Measurements from ENCODE around the gene SSPN.

The SSPN gene, protein sequence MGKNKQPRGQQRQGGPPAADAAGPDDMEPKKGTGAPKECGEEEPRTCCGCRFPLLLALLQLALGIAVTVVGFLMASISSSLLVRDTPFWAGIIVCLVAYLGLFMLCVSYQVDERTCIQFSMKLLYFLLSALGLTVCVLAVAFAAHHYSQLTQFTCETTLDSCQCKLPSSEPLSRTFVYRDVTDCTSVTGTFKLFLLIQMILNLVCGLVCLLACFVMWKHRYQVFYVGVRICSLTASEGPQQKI

GRCh38 chr12:26195250-26195640, at the start of gene SSPN:
SSPN (plus strand) TSS chr12:26195573; CDS start chr12:26195673, 100 bp downstream.
- DNase-seq (ENCODE audit: low read depth, low spot score) = no peak

DNA sequence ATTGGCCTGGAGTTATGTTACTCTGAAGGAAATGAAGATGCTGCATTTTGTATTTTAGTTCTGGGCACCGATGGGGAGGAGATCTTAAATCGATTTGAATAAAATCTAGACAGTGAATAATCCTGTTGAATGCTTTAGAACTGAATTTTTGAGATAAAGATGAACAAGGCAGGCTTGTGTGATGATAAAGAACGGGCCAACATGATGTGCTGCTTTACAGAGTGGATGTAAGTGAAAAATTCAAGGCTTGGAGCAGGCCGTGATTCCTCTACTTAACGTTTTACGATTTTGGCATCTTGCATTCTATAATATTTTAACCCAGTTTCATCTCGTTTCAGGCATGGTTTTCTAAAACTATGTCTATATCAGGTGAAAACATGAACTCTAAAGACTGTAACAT, 47.1 kb upstream of the SSPN start:
- DNase-seq (ENCODE audit: low read depth, low spot score) = no peak

- DNase-seq (ENCODE audit: low read depth, low spot score) = no peak
Observed at GRCh38 chr12:26149968-26150500, 45.3 kb upstream of the SSPN start.

DNA sequence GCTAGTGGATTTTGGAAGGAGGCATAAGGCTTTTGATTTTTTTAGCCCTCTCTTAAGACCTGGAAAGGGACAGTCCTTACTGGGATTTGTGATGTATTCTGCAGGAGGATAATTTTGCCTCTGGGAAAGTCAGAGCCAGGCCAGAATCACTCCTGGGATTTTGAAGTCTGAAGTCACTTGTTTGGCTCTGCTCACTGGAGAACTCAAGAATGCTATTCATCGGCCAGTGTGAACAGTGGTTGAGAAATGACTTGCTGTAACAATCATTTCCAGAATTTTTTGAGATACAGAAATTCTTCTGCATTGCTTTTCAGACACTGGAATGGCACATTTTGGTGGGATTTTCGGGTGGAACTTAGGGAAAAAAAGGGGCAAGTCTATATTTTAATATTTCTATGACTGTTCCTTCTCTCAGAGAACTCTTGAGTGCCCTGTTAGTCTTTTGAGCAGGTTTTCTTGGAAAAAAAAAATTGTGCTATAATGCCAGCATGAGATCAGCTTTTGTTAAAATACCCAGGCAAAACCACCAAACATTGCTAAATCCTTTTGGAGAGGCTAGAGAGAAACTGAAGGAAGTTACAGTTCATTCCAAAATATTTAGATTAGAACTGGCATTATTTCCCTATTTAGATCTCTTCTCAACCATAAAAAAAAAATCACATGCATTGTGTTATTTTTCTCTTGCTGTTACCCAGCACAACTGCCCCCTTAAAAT, 44.5 kb upstream of the SSPN start:
- DNase-seq (ENCODE audit: low read depth, low spot score) = no peak

DNA sequence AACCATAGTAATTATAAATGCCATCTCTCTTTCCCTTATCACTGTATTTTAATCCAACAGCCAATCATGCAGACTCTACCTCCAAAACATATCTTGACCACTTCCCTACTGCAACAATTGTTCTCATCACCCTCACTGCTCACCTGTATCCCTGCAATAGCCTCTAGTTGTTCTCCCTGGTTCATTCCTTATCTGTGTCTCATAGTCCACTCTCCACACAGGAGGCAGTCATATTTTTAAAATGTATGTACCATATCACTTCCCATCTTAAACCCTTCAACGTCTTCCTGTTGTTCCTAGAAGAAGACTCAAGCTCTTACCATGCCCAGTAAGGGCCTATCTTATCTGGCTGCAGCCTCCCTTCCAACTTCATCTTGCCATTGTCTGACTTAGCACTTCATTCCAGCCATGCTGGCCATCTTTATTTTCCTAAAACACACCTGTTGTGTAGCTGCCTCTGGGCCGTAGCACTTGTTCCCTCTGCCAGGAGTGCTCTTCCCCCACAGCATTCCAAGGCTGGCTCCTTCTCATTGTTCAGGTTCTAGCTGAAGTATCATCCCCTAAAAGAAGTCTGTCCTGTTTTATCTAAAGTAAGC, 42.8 kb upstream of the SSPN start:
- DNase-seq (ENCODE audit: low read depth, low spot score) = no peak

GRCh38 chr12:26153421-26154154, 41.8 kb upstream of the SSPN start:
- DNase-seq (ENCODE audit: low read depth, low spot score) = no peak

DNA sequence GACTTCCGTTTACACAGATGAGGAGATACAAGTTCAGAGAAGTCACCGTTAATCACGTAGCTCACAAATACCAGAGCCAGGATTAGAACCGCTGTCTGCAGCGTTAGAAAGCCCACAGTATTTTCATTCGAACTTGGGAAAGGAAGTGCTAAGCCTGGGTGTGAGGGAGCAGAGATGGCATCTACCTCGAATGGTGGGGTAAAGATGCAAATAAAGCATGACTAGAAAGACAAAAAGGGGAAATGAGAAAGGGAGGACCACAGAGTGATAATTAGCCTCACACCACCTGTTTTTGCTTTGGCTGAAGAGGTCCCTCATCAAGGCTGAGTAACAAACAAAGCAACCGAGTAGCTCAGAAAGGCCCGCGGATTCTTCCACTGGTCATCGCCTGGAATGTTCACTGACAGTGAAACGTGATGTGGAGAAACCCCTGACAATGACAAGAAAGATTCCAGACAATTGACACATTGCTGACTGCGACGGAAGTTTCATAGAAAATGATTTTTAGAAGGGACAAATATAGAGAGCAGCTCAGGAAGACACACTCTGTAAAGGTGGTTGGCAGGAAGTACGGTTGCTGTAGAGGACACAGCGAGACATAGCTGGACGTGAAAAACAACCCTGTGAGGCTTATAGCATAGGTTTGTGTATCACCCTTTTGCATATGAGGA, 39.0 kb upstream of the SSPN start:
- no peak for DNase-seq (ENCODE audit: low read depth, low spot score)

DNA sequence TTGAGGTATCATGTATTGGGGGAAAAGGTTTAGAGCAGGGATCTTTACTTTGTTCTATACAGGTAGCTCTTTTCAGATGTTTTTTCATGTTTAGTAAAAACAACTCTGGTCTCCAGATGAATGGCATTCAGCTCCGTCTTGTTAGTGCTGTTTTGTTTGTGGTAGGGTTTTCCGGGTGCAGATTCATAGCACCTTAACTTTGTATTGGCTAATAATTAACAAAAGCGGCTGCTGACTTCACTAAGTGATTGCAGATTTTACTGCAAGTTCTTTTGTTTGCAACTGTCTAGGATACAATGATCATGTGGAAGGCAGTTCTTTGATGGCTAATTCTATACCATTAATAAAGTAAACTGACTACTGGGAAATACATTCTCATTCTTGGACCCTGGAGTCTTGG, 38.4 kb upstream of the SSPN start:
- DNase-seq (ENCODE audit: low read depth, low spot score) = no peak

DNA sequence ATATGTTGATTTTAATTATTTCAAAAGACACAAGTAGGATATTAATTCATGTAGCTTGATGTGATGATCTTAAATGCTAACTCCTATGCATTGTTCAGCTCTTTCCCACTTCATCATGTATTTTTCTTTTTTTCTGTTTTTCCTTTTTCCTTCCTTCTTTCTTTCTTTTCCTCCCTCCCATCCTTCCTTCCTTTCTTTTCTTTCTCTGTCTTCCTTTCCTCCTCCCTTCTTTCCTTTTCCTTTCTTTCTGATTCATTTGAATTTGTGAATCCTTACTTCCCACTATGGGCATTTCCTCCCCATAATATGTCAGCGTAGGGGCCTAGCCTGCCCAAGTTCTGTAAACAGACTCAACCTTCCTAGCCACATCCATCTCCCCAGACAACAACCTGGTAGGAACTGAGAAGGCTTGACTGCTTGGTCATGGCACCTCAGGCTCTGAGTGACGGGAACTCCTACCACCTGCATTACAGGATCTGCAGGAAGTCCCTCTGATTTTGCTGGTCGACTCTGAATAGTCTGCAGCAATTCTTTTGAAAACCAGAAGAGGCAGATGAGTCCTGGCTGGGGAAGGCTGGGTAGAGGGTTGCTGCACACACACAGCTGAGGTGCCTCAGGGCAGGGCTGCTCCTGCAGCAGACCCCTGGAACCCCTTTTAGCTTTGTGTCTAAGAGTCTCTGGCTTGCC, 37.2 kb upstream of the SSPN start:
- peak; percentile 25 for DNase-seq (ENCODE audit: low read depth, low spot score)

DNA sequence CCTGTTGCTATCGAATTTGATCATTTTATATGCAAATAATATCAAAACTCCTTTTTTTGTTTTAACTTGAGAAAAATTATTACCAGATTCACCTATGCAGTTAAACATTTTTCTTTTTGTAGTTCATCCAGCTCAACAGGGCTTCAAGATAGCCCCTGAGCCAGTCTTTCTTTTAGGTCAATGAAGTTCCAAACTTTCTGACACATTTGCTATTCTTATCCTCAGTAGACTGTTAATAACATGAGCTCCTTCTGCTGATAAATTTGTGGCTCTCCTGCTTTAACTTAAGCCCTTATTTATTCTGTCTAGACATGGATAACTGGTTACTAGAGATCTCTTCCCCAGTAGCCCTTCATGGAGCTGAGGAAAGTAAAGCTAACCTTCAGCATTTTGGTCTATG, 33.2 kb upstream of the SSPN start:
- no peak for DNase-seq (ENCODE audit: low read depth, low spot score)

DNA sequence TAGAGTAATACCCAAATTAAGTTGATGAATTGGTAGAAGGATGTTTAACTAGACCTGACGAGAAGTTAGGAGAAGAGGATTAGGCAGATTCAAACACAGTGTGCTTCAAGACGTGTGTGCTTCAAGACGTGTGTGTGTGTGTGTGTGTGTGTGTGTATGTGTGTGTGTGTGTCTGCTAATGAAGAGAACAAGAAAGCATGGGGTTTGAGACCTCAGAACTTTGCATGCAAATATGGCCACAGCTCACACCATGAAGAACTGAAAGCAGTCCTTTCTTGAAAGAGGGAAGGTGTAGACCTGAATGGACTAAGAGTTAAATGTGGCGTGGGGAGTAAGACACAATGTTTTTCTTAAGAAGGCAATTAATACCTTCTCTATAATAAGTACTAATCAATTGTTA, 32.5 kb upstream of the SSPN start:
- no peak for DNase-seq (ENCODE audit: low read depth, low spot score)

GRCh38 chr12:26164118-26164517, 31.3 kb upstream of the SSPN start:
- DNase-seq (ENCODE audit: low read depth, low spot score) = no peak

- no peak for DNase-seq (ENCODE audit: low read depth, low spot score)
Observed at GRCh38 chr12:26172013-26172412, 23.4 kb upstream of the SSPN start.

- DNase-seq (ENCODE audit: low read depth, low spot score) = no peak
Observed at GRCh38 chr12:26172539-26172938, 22.8 kb upstream of the SSPN start.

GRCh38 chr12:26172946-26173552, 22.3 kb upstream of the SSPN start:
- no peak for DNase-seq (ENCODE audit: low read depth, low spot score)

GRCh38 chr12:26176725-26177124, 18.6 kb upstream of the SSPN start:
- DNase-seq (ENCODE audit: low read depth, low spot score) = no peak

- DNase-seq (ENCODE audit: low read depth, low spot score) = no peak
Observed at GRCh38 chr12:26177283-26177682, 18.1 kb upstream of the SSPN start.

- DNase-seq (ENCODE audit: low read depth, low spot score) = no peak
Observed at GRCh38 chr12:26179826-26180225, 15.5 kb upstream of the SSPN start.

DNA sequence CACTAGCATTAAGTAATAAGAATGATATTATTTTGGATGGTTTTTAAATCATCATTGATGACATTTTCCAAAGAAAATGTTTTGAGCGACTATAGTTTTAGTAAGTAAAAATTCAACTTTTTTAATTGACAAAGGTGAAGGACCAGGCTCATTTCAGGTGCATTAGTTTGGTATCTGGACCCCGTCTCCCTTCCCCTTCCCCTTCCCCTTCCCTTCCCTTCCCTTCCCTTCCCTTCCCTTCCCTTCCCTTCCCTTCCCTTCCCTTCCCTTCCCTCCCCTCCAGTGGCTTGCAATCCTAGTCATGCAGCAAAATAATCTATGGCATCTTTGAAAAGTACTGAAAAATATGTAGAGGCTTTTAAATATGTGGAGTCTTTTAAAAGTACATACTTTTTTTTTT, 13.0 kb upstream of the SSPN start:
- no peak for DNase-seq (ENCODE audit: low read depth, low spot score)

DNA sequence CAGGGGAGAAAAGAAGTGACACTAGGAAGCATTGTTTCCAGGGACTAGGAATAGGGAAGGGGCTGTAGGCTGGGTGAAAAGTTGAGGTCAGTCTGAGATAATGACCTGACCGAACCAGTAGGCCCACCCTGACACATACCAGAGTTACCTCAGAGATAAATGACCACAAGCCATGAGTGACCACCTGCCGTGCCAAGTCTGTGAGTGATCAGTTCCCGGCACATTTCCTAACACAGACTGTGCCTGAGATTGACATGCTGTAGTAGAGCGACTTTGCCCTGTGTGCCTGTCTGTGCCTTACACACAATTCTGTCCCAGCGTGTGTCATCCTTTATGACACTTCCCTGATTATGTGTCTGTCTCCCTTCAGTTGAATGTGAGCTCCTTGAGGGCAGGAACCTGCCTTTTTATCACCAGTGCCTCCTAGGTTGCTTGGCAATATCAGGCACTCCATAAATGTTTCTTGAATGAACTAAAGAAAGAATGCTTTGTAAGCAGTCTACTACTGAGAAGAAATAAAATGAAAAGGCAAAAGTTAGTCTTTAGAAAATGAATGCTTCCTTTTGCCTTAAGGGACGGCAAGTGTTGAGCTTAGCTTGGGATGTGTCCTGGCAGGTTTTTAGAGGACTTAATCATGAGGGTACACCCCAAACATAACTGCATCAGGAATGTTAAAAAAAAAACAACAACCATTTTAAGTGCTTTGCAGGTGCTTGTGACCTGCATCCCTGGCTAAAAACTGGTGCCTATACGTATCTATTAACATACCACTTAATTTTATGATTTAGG, 9.6 kb upstream of the SSPN start:
- DNase-seq (ENCODE audit: low read depth, low spot score) = no peak

Measured in iPS DF 19.7 (cell line).